Activated CD4-positive, alpha-beta T cell treated with anti-CD3 and anti-CD28 coated beads, Interleukin-10, Interleukin-2, amounts not matched to agents 100 ng/mL and 50 ng/mL, durations not matched to agents 16 hours and 8 hours (primary cell): ENCODE data around the gene SEMA5B.
A peak's percentile ranks its signal among the peaks of the same experiment; 100 is the strongest.

ENCODE experiments used
- DNase-seq: peaks from one replicate; pipeline ENCODE4 v3.0.0-alpha.2; 2020

The SEMA5B gene

DNA sequence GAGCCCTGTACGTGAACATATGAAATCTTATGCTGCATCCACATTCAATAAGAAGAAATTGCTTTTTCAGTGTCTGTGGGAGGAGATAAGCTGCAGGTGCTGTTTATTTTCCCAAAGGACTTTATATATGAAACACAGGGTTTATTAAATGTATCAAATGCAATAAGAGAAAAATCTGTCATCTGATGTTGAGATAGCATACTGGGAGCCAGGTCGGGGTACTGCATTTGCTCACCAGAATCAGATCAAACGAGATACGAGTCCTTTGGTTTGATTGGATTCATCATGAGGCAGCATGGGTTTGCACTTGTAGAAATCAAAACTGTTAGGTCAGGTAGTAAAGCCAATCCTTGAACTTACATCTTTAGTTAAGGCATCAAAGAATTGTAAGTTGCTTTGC lies 141.3 kb downstream of the SEMA5B start:
- no peak for DNase-seq

GRCh38 chr3:122882361-122882947 lies 145.1 kb downstream of the SEMA5B start:
- no peak for DNase-seq

- DNase-seq, result no peak
Measured at GRCh38 chr3:122880624-122881023, 146.9 kb downstream of the SEMA5B start.

DNA sequence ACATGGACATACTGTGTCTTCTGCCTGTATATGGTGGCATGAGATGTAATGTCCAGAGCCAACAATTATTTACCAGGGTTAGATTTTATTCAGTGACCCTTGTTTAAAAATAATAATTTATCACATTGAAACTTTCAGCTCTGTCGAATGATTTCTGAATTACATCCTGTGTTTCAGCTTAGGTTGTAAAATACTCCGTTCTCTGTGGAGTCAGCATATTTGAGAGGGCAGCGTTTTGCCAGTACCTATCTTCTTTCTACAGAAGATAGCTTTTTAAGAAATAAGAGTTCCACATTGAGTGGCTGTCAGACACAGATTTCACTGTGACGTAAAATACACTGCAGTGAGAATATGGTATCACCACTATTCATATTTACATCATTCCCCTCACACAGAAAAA lies 147.4 kb downstream of the SEMA5B start:
- DNase-seq, result no peak

GRCh38 chr3:122875547-122876127 lies 151.9 kb downstream of the SEMA5B start:
- DNase-seq, result peak; percentile 15

- DNase-seq, result no peak
Measured at GRCh38 chr3:122873741-122874515, 153.6 kb downstream of the SEMA5B start.

GRCh38 chr3:122868322-122868721 lies 159.2 kb downstream of the SEMA5B start:
- no peak for DNase-seq

DNA sequence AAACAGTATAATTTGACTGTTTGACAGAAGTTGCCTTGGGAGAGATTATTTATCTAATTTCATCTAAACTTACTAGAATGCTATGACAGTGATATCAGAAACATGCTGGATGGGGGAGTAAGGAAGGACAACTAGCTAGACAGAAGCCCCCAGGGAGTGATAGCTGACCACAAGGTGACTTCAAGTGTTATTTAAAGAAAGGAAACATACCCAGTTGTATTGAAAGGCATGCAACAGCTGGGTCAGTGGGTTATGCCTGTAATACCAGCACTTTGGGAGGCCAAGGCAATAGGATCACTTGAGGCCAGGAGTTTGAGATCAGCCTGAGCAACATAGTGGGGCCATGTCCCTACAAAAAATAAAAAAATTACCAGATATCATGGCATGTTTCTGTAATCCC lies 163.1 kb downstream of the SEMA5B start:
- no peak for DNase-seq

- no peak for DNase-seq
Measured at GRCh38 chr3:122862381-122862780, 165.2 kb downstream of the SEMA5B start.
